ENCODE results near the gene GRAMD1C. TPM values are rescaled to one million over a fixed set of nuclear protein-coding genes. Genes with fewer than 3 reads are reported as not detected.

GRAMD1C gene
- total RNA-seq, 2 donors from 2014 or later: 1.6 to 5.1 TPM

DNA sequence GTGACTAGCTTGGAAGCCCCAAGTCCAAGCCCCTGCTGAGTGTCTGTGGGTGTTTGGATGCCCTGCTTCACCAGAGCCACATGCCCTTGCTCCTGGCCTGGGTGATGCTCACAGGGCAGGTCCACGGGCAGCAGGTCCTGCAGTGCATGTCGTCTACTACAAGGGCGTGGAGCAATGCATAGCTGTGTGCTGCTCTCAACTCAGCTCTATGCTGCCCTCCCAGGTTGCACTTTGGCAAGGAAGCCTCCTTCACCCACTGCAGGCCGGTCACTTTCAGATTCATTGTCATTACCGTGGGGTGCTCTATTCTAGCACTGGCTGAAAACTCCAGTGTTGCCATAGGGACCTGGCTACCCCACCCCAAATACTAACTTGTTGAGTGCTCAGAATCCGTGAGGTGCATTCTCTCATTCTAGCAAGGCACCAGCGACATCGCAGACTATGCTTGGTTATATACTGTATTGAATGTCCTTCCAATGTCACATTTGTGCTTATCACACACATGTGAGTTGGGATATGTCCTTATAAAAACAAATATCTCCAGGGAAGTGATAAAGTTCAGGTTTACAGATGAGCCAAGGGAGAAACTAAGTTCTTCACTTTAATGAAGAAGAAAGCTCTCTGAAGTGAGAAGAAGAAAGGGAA, 51.8 kb downstream of the GRAMD1C start:
- no peaks in the 10 kb centered on the region for H3K27me3 Mint-ChIP-seq (ENCODE audit: insufficient read depth)
- Histone ChIP-seq H3K4me1 (ENCODE audit: control insufficient read depth, insufficient read depth, low read length) (no peaks in the 10 kb centered on the region), H3K36me3 (ENCODE audit: control insufficient read depth, insufficient read depth, low read length) (no peaks in the 10 kb centered on the region), H3K27me3 (ENCODE audit: control insufficient read depth, insufficient read depth, low read length, poor library complexity, severe bottlenecking) (no peaks in the 10 kb centered on the region), H3K27ac (ENCODE audit: low read depth, low read length) (no peak overlapping the region), H3K9me3 (ENCODE audit: control insufficient read depth, low read length) (no peaks in the 10 kb centered on the region), H3K4me3 (ENCODE audit: low read length) (no peak overlapping the region), H3K9ac (ENCODE audit: extremely low read depth, low read length, poor library complexity, severe bottlenecking) (no peak overlapping the region)
- TF ChIP-seq, protein P1, sequence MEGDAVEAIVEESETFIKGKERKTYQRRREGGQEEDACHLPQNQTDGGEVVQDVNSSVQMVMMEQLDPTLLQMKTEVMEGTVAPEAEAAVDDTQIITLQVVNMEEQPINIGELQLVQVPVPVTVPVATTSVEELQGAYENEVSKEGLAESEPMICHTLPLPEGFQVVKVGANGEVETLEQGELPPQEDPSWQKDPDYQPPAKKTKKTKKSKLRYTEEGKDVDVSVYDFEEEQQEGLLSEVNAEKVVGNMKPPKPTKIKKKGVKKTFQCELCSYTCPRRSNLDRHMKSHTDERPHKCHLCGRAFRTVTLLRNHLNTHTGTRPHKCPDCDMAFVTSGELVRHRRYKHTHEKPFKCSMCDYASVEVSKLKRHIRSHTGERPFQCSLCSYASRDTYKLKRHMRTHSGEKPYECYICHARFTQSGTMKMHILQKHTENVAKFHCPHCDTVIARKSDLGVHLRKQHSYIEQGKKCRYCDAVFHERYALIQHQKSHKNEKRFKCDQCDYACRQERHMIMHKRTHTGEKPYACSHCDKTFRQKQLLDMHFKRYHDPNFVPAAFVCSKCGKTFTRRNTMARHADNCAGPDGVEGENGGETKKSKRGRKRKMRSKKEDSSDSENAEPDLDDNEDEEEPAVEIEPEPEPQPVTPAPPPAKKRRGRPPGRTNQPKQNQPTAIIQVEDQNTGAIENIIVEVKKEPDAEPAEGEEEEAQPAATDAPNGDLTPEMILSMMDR (conservative IDR thresholded peaks at IDR 0.05): peak; percentile 56
- no peak overlapping the region for H3K27ac Mint-ChIP-seq
- H3K9me3 Mint-ChIP-seq: no peaks in the 10 kb centered on the region
- peak; percentile 71 for DNase-seq
- H3K4me3 Mint-ChIP-seq: no peak overlapping the region
- WGBS, 2 experiments (ENCODE audit: insufficient coverage in 1 of 2, insufficient read length in 1 of 2): 83 to 93% methylated on average over 3 to 8 of the region's 8 CpGs
- no peaks in the 10 kb centered on the region for H3K36me3 Mint-ChIP-seq (ENCODE audit: low read depth)
- H3K4me1 Mint-ChIP-seq: no peaks in the 10 kb centered on the region

- Mint-ChIP-seq H3K36me3 (ENCODE audit: low read depth) (no peaks in the 10 kb centered on the region), H3K9me3 (no peaks in the 10 kb centered on the region)
- no peaks in the 10 kb centered on the region for H3K4me1 ChIP-seq (ENCODE audit: control insufficient read depth, insufficient read depth, low read length)
Observed at GRCh38 chr3:113894927-113895326, 56.3 kb downstream of the GRAMD1C start.

DNA sequence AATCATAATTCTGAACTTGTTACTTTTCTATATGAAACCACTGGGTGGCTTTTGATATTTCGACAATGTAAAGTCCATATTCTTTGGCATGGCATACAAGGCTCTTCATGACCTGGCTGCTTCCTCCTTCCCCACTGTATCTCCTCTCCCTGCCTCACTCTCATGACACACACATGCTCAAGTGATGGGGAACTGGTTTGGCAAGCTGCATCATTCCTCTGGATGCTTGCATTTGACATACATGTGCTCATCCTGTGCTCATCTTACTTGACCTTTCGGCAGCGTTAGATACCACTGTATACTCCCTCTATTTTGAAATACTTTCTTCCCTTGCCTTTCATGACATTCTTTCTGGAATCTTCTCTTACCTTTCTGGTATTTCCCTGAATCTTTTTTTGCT, 57.4 kb downstream of the GRAMD1C start:
- Mint-ChIP-seq H3K27me3 (ENCODE audit: insufficient read depth) (no peaks in the 10 kb centered on the region), H3K4me3 (no peak overlapping the region)

More at GRCh38 chr3:113894927-113895326, 56.3 kb downstream of the GRAMD1C start:
- Histone ChIP-seq H3K9ac (ENCODE audit: extremely low read depth, low read length, poor library complexity, severe bottlenecking) (no peak overlapping the region), H3K27ac (ENCODE audit: low read depth, low read length) (no peak overlapping the region), H3K4me3 (ENCODE audit: low read length) (no peak overlapping the region), H3K9me3 (ENCODE audit: control insufficient read depth, low read length) (no peaks in the 10 kb centered on the region), H3K27me3 (ENCODE audit: control insufficient read depth, insufficient read depth, low read length, poor library complexity, severe bottlenecking) (no peaks in the 10 kb centered on the region), H3K36me3 (ENCODE audit: control insufficient read depth, insufficient read depth, low read length) (no peaks in the 10 kb centered on the region)
- Mint-ChIP-seq H3K4me3 (no peak overlapping the region), H3K27ac (no peak overlapping the region), H3K27me3 (ENCODE audit: insufficient read depth) (no peaks in the 10 kb centered on the region), H3K4me1 (no peaks in the 10 kb centered on the region)
- DNase-seq: no peak
- TF ChIP-seq, protein P1 (conservative IDR thresholded peaks at IDR 0.05): no peak
- 90 to 95% methylated on average over 4 of the region's 4 CpGs for whole genome bisulfite sequencing, 2 experiments (ENCODE audit: insufficient coverage in 1 of 2, insufficient read length in 1 of 2)

More for the DNA sequence above, 57.4 kb downstream of the GRAMD1C start:
- Histone ChIP-seq H3K4me3 (ENCODE audit: low read length) (no peak overlapping the region), H3K4me1 (ENCODE audit: control insufficient read depth, insufficient read depth, low read length) (no peaks in the 10 kb centered on the region), H3K36me3 (ENCODE audit: control insufficient read depth, insufficient read depth, low read length) (no peaks in the 10 kb centered on the region), H3K27me3 (ENCODE audit: control insufficient read depth, insufficient read depth, low read length, poor library complexity, severe bottlenecking) (no peaks in the 10 kb centered on the region), H3K27ac (ENCODE audit: low read depth, low read length) (no peak overlapping the region), H3K9ac (ENCODE audit: extremely low read depth, low read length, poor library complexity, severe bottlenecking) (no peak overlapping the region), H3K9me3 (ENCODE audit: control insufficient read depth, low read length) (no peaks in the 10 kb centered on the region)
- WGBS, 2 experiments (ENCODE audit: insufficient coverage in 1 of 2, insufficient read length in 1 of 2): 86 to 95% methylated on average over 2 to 3 of the region's 3 CpGs
- H3K4me1 Mint-ChIP-seq: no peaks in the 10 kb centered on the region
- TF ChIP-seq, protein P1 (conservative IDR thresholded peaks at IDR 0.05): no peak
- no peak for DNase-seq
- H3K36me3 Mint-ChIP-seq (ENCODE audit: low read depth): no peaks in the 10 kb centered on the region
- H3K9me3 Mint-ChIP-seq: no peaks in the 10 kb centered on the region
- no peak overlapping the region for H3K27ac Mint-ChIP-seq

Measured in endodermal cell (in vitro differentiated cells).